DMS53 treated with DMSO at 0.1 percent for 48 hours (cell line): ENCODE measurements around the gene KCNQ4.

Source experiments
- DNase-seq: peaks from one replicate; lab custom pipeline; 2025; ENCODE audit not compliant: unreplicated experiment; lab: John Stamatoyannopoulos, UW

Gene KCNQ4

DNA sequence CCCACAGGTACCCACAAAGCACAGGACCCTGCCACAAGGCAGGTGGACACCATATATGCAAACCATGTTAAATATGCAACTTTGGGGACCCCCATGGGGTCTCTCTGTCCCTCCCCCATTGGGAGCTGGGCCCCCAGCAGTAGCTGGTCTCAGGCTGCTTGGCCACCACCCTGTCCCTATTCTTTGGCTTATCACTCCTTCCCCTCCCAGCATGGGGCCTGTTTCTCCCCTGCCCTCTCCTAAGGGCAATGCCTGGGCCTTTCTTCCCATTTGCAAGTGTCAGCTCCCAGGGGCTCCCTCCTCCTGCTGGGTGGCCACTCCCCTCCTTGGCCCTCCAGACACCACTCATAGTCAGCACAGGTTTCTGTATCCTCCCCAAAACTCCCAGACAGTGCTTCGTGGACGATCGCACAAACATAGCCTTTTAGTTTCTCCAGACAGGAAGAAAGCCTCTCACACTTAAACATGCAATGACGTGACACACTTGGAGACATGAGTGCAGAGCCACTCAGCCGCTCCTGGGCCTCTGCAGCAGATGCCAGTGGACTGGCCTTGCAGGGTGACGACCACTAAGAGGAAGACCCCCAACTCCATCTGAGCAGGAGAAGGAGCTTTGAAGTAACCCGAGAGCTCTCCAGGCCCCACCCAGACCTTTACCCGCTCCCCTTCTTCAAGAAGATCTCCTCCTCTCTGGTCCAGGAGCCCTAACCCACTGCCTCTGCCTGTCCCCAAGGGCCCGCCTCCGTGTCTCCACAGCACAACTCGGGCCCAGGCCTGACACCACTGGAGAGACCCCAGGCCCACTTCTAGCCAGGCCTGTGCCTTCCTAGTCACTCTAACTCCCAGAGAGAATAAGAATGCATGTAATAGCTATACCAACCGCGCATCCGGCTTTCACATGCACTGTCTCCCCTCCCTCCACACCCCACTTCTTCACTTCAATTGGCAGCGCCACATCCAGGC lies 55.7 kb downstream of the KCNQ4 start:
- no peak for DNase-seq

- DNase-seq, result no peak
These were observed 56.4 kb downstream of the KCNQ4 start for GRCh38 chr1:40839943-40840335.

DNA sequence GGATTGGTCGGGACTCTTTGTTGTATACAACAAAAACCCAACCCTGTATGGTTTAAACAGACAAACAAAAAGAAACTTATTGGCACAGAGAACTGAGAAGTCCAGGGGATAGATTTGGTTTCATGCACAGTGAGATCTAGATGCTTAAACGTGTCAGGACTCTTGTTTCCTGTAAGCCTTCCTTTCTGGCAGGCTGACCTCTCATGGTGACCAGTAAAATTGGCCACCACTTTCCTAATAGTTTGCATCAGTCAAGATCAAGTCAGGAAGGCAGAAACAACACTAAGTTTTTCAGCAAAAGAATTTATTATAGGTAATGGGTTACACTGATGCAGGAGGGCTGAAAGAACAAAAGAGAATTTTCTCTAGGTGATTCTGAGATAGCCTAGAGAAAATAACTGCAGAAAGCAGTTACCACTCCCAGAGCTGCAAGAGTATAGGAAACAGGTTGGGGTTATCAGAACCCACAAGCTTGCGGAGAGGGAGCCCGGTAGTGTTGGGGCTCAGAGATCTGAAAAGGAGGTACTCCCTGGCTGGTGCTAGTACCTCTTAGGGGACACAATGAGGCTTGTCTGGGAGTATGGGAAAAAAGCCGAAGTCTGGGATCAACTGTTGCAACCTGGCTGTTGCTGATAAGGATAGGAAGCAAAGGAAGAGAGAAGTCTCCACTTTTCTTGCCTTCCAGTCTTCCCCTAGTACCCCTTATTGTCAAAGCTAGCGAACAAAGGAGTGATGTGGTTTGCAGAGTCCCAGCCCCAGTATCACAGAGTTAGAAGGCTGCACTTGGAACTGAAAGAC lies 57.1 kb downstream of the KCNQ4 start:
- no peak for DNase-seq

- DNase-seq, result no peak
These were observed 58.0 kb downstream of the KCNQ4 start for GRCh38 chr1:40841602-40842001.

- no peak for DNase-seq
These were observed 58.6 kb downstream of the KCNQ4 start for GRCh38 chr1:40842207-40842606.

GRCh38 chr1:40842691-40843090 lies 59.1 kb downstream of the KCNQ4 start:
- DNase-seq, result no peak

DNA sequence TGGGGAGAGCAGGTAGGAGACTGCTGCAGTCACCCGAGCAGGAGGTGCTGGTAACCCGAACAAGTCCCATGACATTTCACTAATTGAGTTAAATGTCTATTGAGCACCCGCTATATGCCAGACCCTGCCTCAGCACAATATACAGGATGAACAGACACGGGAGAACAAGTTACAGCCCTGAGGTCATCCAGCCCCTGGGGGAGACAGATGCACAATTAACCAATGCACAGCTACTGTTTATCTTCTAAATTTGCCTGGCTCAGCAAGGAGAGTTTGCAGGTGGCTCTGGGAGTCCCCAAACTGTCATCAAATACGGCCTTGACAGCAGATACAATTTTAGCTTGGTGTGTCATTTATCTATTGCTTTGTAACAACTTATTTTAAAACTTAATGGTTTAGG lies 60.5 kb downstream of the KCNQ4 start:
- no peak for DNase-seq

DNA sequence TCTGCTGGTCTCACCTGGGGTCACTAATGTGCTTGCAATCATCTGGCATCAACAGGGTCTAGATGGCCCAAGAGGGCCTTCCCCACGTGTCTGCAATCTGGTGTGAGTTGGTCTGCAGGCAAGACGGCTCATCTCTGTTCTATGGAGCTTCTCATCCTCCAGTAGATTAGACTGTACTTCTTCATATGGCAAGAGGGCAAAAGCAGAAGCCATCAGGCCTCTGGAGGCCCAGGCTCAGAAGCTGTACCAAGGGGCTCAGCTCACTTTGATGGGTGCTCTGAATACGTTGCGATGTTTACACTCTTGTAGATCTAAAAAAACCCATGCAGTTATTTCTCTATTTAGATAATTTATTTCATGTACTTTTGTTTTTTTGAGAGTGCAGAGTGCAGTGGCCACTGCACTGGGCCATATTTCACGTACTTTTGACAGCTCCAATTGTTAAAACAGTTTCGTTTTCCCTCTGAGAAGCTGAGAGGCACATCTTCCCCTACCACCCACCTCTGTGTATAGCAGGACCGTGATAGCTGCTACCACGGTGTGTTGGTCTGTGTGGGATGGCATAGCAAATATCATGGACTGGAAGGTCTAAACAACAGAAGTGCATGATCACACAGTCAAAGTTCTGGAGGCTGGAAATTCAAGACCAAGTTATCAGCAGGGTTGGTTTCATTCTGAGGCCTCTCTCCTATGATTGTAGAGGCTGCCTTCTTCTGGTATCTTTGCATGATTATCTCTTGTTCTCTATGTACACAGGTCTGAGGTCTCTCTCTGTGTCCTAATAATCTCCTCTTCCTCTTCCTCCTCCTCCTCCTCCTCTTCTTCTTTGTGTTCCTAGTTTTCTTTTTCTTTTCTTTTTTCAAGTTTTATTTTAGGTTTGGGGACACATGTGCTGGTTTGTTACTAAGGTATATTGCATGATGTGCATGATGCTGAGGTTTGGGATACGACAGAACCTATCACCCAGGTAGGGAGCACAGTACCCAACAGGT lies 61.6 kb downstream of the KCNQ4 start:
- DNase-seq, result no peak

GRCh38 chr1:40845895-40846294 lies 62.3 kb downstream of the KCNQ4 start:
- no peak for DNase-seq

GRCh38 chr1:40847023-40847745 lies 63.6 kb downstream of the KCNQ4 start:
- no peak for DNase-seq

GRCh38 chr1:40848530-40849189 lies 65.1 kb downstream of the KCNQ4 start:
- peak; percentile 70 for DNase-seq

DNA sequence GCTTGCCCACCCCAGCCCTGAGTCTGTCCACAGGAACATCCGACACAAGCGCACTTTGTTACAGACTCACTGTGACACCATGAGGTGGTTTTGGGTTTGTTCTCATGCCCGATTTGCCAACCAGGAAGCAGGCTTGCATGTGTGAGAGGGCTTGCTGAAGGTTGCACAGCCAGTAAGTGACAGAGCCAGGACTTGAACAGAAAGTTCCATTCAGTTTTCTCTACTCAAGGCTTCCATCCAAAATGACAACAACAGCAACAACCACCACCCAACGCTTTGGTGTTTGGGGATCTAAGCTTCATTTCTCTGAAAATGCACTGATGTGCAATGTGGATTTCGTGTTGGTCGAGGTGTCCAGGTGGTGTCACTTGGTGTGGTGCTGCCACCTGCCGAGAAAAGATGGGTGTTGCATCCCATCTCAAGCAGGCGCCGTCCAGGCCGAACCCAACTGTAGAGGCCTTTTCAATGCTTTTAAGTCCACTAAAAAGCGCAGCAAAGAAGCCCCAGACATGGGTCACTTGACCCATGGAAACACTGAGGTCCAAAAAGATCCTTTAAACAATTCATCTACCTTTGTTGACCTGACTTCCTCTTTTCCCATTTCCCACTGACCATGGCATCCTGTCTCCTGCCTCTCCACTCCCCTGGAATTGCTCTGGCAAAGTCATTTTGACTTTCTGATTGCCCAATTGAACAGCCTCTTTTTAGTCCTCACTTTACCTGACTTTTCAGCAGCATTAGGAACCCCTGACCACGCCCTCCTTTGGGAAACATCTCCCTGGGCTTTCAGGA lies 66.4 kb downstream of the KCNQ4 start:
- peak; percentile 60 for DNase-seq

DNA sequence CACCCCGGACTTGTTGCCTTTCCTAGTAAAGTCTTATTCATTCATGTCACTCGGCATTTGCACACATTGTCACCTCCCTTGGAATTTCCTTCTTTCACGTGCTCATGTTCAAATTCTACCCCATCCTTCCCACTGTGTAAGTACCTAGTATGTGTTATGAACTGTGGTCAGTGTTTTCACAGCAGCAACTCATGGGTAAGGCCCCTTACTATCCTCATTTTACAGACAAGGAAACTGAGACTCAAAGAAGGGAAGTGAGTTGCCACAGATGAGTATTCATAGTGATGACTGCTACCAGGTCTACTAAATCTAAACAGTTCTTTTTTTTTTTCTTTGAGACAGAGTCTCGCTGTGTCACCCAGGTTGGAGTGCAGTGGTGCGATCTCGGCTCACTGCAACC lies 68.1 kb downstream of the KCNQ4 start:
- no peak for DNase-seq

- DNase-seq, result no peak
These were observed 69.7 kb downstream of the KCNQ4 start for GRCh38 chr1:40853113-40853884.

DNA sequence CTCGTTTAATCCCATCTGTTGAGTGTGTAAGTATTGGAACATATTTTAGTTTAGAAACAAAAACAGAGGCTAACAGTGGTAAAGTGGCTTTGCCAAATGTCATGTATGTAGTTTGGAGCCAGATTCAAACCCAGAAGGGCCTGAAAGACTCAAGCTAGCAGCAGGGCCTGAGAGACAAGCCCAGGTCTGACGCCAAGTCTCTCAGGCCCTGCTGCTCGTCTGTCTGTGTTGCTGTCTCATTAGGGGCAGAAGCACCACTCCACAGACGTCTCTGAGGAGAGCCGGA lies 70.2 kb downstream of the KCNQ4 start:
- DNase-seq, result no peak

DNA sequence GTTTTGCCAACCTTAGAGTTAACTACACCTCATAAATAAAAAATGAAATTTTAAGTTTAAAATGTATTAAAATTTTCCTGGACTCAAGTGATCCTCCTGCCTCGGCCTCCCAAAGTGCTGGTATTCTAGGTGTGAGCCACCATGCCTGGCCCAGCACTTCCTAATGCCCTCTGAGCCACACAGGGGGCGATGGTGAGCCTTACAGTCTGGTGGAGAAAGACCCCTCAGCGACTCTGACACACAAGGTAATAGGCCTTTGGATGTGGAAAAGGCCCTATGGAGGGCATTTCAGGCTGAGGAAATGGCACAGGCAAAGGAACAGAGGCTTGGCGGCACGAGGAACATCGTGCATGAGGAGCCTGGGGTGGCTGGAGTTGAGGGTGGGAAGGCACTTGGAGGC lies 71.9 kb downstream of the KCNQ4 start:
- DNase-seq, result no peak

GRCh38 chr1:40856116-40856515 lies 72.5 kb downstream of the KCNQ4 start:
- no peak for DNase-seq

- no peak for DNase-seq
These were observed 73.2 kb downstream of the KCNQ4 start for GRCh38 chr1:40856656-40857302.
